Endometrial microvascular endothelial cells (primary cell): ENCODE measurements around the gene PLEKHA4. TPM values are rescaled to one million over a fixed set of nuclear protein-coding genes. Genes with fewer than 3 reads are reported as not detected.
"Not testable (repeated sequence)": the region's sequence is repeated elsewhere in the genome, so short reads cannot be mapped to it uniquely, and the experiment has no call there.

ENCODE experiments used
- in situ Hi-C: cut with HindIII; loops from 2 replicates; pipeline ENCODE4 v1.10.0; 2017; ENCODE audit warnings: low sequenced_read_pairs, low pct_unique_long_range_greater_than_20kb; ENCODE audit errors: inconsistent ontology term
- total RNA-seq: library from RNA; depleted of rRNA; stranded (reverse); fragments of >200 nt; gene quantifications from one replicate; pipeline ENCODE4 v1.2.3, GENCODE V29; 2015; ENCODE audit errors: inconsistent ontology term

The PLEKHA4 gene
- total RNA-seq, 1 donor from 2014 or later: not detected

DNA sequence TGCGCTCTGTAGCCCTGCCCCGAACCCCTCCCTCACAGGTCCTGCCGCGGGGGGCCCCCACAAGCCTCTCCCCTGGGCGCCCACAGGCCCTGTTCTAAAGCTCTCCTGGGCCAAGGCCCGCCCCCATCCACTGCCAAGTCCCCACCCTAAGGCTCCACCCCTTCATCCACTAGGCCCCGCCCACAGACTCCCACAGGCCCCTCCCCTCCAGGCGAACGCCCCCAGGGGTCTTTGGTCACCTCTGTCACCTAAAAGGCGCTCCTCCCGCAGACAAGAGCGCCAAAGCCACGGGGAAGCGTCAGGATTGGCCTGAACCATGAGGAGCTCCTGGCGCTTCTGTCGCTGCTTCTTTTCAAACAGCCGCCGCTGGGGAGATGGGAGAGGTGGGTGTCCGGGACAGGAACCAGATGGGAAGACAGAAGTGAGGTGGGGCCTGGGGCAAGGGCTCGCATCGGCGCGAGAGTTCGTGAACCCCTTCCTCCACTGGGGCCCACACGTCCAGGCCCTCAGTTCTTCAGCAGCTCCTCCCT is 27.8 kb upstream of the PLEKHA4 start:
- in situ Hi-C loops: no loop called here

DNA sequence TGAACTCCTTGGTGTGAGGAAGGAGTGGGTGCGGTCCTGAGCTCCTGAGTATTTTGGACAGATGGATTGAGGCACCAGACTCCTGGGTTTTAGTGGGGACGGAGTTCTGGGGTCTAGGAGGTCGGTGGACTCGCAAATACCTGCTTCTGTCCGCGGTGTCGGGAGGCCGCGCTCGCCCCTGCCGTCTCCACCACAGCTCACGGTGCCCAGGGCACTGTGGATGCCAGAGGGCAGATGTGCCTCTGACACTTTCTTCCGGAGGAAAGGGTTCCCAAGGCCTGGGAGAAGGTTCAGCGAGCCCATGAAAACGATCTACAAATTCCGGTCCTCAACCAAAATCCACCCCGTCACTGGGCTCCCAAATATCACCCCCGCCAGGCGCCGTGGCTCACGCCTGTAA is 26.8 kb upstream of the PLEKHA4 start:
- in situ Hi-C loops: no loop called here

DNA sequence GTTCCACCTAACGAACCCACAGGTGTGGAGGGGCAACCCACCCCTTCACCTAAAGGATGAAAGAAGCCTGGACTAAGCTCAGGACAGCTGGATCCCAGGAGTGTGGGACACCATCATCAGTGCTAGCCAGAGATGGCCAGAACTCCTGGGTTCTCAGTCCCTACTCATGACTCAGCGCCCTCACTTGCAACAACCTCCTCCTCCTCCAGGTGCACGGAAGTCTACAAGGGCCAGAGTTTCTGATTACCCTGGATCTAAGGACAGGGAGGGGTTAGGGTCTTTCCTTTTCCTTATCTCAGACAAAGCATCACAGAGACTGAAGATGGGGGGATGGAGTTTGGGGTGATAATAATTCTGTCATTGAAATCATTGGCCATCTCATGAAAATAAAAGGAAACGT is 22.1 kb upstream of the PLEKHA4 start:
- in situ Hi-C loops: no loop called here

- in situ Hi-C loops: not testable (repeated sequence)
Measured at GRCh38 chr19:48889496-48889895, 21.1 kb upstream of the PLEKHA4 start.

- in situ Hi-C loops: no loop called here
Measured at GRCh38 chr19:48887861-48888612, 19.6 kb upstream of the PLEKHA4 start.

- in situ Hi-C loops: no loop called here
Measured at GRCh38 chr19:48883726-48884125, 15.3 kb upstream of the PLEKHA4 start.

DNA sequence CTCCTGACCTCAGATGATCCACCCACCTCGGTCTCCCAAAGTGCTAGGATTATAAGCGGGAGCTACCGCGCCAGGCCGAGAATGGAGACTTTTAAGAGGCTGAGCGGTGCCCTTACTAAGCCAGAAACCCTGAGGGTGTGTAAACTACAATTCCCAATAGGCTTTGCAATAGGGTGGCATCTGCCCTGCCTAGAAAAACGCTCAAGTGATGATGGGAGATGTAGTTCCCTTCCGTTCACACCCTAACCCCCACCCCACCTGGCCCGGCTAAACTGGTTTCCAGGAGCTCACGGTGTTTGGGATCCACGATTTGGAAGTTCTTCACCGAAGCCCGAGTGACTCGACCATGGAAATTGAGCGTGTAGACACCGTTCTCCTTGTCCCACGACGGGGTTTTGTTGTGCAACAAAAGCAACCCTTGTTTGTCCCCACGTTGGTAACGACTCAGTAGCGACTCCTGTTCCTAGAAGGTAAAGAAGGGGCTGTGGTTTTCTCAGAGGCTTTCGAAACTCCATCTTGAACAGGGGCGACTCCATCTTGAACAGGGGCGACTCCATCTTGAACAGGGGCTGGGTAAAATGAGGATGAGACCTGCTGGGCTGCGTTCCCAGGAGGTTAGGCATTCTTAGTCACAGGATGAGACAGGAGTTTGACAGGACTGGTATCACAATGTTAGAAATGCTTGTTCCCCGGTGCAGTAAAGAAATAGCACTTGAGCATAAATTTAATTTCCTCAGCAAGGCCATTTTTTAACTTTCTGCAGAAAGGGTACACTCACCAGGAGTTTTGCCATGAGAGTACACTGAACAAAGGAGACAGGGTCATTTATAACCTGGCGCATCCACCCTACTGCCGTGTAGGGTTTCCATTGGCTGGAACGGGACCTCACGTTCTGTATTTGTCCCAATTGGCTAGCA is 13.6 kb upstream of the PLEKHA4 start:
- in situ Hi-C loops: no loop called here

- in situ Hi-C loops: not testable (repeated sequence)
Measured at GRCh38 chr19:48879696-48880095, 11.3 kb upstream of the PLEKHA4 start.

- in situ Hi-C loops: no loop called here
Measured at GRCh38 chr19:48879025-48879637, 10.7 kb upstream of the PLEKHA4 start.

DNA sequence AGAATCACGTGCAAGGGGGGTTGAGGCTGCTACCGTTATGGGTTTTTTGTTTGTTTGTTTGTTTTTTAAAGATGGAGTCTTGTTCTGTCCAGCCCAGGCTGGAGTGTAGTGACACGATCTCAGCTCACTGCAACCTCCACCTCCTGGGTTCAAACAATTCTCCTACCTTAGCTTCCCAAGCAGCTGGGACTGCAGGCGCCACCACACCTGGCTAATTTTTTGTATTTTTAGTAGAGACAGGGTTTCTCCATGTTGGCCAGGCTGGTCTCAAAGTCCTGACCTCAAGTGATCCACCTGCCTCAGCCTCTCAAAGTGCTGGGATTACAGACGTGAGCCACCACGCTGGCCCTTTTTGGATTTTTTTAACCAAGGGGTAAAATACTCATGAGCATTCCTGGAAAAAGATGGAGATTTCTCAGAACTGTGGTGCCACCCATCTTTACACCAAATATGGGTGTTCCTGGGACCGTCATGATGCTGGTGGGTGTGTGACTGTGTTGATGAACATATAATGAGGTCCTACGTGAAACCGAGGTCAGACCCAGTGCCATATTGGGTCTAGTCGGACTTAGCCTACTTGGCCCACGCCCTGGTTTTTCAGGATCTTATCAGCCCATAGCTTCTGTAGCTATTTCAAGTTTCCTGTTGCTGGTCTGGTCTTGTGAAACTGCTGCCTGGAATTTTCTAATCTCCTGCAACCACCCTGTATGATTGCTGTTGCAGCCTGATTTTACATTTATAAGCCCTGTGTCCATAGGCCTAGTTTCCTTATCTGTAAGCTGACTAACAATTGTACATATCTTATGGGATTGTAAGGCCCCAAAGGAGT is 10.0 kb upstream of the PLEKHA4 start:
- in situ Hi-C loops: no loop called here

DNA sequence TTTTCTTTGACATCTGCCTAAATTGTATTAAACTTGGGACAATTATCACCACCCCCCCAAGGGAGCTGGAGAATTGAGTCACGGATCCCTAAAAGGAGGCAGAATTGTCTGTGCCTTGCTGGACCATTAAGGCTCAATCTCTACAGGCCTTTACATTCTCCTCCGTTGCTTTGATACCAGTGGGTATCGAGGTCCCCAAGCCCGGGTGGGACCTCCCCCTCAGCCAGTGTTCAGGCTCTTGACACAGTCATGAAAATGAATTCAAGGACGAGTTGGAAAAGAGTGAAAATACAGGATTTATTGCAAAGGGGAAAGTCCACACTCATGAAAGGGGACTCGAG is 9.4 kb upstream of the PLEKHA4 start:
- in situ Hi-C loops: no loop called here

DNA sequence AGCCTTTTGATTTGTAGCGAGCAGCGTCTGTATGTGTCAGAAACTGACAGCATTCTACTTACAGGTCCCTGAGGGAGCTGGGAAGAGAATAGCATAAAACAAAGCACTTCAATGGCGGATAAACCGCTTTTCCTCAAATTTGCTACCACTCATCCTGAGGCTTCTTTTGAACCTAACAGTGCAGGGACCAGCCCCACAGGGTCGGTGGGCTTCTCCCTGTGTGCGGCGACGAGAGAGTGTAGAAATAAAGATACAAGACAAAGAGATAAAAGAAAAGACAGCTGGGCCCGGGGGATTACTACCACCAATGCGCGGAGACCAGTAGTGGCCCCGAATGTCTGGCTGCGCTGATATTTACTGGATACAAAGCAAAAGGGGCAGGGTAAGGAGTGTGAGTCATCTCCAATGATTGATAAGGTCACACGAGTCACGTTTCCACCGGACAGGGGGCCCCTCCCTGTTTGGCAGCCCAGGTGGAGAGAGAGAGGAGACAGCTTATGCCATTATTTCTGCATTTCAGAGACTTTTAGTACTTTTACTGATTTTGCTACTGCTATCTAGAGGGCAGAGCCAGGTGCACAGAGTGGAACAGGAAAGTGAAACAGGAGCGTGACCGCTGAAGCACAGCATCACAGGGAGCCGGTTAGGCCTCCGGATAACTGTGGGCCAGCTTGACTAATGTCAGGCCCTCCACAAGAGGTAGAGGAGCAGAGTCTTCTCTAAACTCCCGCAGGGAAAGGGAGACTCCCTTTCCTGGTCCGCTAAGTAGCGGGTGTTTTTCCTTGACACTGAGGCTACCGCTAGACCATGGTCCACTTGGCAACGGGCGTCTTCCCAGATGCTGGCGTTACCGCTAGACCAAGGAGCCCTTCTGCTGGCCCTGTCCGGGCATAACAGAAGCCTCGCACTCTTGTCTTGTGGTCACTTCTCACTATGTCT is 7.9 kb upstream of the PLEKHA4 start:
- in situ Hi-C loops: not testable (repeated sequence)

GRCh38 chr19:48874303-48875135 is 6.1 kb upstream of the PLEKHA4 start:
- in situ Hi-C loops: no loop called here

- in situ Hi-C loops: no loop called here
Measured at GRCh38 chr19:48873476-48874302, 5.3 kb upstream of the PLEKHA4 start.

- in situ Hi-C loops: no loop called here
Measured at GRCh38 chr19:48872884-48873475, 4.6 kb upstream of the PLEKHA4 start.
